GM18867 (cell line): ENCODE measurements around the gene SMIM45.

Source experiments
- ATAC-seq: cut with Tn5 transposase; IDR thresholded peaks from one replicate; pipeline ENCODE4 v1.9.1; 2021; ENCODE audit warnings: mild to moderate bottlenecking, moderate library complexity; ENCODE audit not compliant: unreplicated experiment

Gene SMIM45

DNA sequence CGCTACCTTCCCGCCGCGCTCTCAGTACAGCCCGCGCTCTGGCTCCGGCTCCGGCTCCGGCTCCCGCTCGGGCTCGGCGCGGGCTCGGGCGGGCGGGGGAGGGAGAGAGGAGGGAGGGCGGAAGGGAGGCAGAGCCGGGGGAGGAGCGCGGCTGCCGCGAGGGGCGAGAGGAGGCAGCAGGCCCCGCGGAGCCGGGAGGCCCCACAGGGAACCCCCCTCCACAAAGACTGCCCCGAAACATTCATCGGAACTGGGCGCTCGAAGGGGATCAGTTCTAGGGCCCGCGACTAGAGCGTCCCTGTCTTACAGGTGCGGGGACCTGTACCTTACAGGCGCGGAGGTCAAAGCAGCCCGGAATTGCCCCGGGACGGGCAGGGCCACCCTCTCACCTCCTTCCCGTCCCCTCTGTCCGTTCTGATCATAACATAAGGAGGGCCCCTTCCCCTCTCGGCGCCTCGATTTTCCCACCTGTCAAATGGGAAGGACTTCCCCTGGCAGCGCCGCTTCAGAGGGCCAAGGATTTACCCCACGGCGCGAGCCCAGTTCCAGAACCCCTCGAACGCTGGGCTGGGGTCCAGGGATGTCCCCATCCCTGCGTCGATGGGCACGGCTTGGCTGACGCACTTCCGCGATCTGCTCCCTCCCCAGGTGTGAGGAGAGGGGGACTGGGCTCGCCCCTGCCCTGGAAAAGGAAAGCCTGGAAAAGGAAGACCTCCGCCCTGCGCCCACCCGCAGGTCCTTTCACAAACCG is 36.7 kb upstream of the SMIM45 start, which contains the start of gene SHISA8:
TSS of gene SHISA8 (minus strand) at position 40 of the 751 bp plus-strand sequence. CDS start 407 bp downstream, outside the sequence.
- ATAC-seq: no peak

GRCh38 chr22:41915786-41916493 is 36.0 kb upstream of the SMIM45 start:
- no peak for ATAC-seq

DNA sequence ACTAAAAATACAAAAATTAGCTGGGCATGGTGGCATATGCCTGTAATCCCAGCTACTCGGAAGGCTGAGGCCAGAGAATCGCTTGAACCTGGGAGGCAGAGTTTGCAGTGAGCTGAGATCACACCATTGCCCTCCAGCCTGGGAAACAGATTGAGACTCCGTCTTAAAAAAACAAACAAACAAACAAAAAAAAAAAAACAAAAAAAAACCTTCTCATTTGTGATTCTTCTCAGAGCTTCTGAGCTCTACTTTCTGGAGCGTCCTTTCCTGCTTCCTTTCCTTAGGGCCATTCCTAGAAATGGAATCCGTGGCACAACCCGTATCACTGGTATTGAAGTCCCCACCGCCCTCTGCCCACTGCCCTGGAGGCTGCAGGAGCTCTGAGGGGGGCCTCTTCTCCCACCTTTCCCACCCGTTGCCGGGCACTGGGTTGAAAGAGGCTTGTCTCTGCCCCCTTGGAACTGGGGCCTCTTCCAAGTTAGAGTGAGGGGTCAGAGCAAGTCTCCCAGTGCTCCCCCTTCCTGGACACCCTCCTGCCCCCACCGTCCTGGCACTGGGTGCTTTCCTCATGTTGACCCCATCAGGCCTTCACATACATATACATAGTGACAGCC is 35.1 kb upstream of the SMIM45 start:
- no peak for ATAC-seq

DNA sequence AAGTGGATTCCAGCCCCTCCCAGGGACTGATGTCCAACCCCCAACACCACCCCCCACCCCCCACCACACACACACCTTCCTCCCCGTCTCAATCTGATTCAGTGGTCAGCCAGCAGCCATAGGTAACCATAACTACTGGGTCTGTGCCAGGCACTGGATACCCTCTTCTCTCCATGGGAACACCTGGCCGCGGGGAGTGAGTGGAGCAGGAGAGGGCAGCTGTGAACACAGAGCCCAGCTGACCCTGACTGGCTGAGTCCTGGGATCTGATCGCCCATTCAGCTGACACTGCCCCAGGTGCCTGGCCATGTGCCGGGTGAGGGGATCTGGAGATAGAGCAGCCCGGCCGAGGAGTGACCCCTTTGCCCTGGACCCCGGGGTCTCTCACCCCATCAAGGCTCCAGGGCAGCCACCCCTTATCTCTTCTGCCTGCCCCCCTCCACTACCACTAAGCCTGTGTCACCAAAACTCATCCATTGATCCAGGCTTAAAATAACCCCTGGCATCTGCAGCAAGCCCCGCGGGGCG is 34.5 kb upstream of the SMIM45 start:
- ATAC-seq: no peak

- no peak for ATAC-seq
Observed at GRCh38 chr22:41917903-41918791, 33.8 kb upstream of the SMIM45 start.

DNA sequence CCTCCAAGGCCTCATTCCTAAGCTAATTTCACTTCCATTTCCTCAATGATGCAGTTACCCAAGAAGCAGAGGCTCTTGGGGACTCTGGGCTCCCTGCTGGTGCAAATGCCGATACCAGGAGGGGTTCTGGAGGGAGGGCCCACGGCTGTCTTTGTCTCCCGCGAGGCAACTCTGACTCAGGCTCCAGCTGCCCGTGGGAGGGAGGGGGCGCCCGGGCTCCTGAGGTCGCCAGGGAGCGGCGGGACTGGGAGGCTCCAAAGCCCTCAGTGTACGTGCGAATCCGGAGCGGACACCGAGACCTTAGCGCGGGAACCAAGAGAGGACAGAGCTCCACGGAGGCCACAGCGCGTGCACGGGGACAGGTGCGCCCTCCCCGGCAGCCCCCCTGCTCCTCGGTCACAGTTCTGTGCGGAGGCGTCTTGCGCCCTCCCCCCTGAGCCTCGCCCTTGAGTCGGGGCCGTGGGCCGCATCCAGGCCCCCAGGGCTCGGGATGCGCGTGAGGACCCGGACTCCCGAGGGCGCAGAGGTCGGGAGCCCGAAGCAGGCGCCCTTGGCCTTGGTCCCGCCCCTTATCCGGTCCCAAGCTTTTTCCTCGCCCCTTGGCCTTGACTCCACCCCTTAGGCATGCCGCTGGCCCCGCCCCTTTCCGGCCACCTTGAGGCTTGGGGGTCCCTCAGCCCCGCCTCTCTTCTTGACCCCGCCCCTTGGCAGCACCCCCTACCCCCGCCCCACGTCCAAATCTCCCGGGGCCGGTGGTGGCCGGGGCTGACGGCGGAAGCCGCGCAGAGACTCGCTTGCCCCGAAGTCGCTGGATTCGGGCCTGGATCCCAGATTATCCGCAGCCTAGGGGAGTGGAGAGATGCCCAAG is 32.4 kb upstream of the SMIM45 start:
- peak; percentile 46 for ATAC-seq

DNA sequence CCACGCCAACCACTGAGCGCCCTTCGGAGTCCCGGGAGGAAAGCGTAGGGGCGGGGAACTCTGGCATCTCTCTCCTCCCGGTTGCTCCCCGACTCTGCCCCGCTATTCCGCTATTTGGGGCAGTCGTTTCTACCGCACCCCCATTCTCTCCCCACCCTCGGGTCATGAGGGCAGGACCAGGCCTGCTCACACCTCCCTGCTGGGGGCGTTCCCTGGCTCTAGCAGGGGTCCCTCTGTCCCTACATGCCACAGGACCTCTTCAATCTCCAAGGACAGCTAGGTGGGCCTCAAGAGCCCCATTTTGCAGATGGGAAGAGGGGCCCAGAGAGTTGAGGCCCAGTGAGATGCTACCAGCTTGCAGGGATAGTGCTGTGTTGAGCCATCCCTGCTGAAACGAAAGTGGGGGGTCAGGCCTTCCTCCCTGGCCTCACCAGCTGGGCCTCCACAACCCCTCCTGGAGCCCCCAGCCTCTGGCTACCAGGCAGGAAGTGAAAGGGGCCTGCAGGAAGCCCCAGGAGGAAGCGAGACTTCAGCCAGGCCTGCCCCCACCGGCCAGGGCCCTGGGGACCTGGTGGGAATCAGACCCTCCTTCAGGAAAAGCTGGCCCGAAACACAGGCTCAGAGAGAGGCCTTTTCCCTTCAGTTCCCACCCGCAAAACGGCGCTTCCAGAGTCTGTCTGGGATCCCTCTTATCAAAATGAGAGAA is 31.5 kb upstream of the SMIM45 start:
- peak; percentile 19 for ATAC-seq

- ATAC-seq: no peak
Observed at GRCh38 chr22:41922328-41922727, 29.6 kb upstream of the SMIM45 start.

DNA sequence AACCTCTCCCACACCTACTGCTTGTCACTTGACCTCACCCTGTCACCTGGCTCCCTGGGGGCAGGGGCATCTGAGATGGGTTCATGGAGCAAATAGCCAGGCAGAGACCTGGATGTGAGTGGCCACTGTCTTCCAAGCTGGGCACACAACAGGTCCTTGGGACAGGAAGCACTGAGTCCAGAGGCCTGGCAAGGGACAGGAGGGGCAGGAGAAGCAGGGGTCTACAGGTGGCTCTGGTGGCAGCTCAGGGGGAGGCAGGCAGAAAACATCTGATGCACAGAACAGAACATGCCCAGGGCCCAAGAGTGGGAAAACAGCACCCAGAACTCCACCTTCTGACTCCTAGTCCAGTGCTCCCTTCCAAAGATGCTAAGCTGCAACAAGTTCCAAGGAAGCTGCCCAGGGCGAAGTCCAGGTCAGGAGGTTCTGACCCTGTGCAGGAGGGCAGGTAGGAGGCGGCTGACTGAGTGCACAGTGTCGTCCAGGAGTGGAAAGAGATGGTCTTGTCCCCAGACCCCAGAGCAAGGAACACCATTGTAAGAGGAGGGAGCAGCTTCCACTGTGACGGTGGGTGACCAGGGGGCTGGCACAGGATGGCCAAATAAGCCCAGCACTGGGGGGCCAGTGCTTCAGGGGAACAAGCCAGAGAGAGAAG is 28.9 kb upstream of the SMIM45 start:
- no peak for ATAC-seq

DNA sequence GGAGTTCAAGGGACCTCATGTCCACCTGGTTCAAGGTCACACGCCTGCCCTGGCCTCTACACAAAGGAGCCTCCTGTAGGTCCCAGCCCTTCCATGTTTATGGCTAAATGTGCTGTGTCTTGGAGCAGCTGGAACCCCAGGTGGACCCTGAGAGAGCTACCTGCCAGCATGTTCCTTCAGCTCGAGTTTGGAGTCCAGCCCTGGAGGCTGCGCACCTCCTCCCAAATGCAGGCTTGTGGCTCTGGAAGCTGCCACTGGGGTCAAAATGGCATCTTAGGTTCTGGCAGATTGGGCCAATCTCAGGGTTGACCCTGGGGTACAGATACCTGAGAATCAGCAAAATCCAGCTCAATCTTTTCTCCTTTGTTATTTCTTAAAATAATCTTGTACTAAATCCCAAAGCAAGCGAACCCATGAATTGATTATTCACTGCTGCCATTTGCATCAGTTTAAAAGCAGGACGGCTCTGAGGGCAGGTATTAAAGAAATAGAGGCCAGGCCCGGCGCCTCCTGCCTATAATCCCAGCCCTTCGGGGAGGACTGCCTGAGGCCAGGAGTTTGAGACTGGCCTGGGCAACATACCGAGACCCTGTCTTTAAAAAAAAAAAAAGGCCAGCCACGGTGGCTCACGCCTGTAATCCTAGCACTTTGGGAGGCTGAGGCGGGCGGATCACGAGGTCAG is 28.2 kb upstream of the SMIM45 start:
- ATAC-seq: no peak

DNA sequence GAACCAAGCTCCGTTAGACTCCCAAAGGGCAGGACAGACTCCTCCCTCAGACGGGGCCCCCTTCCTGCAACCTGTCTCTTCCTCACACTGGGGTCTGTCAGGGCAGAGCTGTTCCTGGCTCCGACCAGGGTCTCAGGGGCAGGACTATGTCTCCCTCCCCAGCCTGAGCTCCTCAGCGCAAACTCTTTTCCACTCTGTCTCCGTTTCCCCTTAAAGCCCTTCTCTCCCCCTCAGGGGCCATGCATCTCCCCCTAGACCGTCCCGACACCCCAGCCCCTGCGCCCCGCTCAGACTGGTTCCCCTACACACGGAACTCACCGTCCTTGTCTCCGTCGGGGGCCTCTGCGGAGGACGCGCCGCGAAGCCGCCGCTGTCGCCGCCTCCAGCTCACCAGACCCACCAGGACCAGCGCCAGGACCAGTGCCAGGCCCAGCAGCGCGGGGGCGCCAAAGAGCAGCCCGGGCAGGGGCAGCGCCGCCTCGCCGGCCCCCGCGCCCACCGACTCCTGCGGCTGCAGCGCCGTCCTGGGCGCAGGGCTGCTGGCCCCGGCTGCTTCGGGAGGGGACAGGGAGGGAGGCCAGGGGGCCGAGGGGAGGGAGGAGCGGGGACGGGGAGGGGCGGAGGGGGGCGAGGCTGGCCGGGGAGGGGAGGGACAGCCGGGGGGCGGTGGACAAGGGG is 26.0 kb upstream of the SMIM45 start:
- peak; percentile 47 for ATAC-seq

- ATAC-seq: no peak
Observed at GRCh38 chr22:41927813-41928212, 24.1 kb upstream of the SMIM45 start.

- no peak for ATAC-seq
Observed at GRCh38 chr22:41928593-41929417, 23.1 kb upstream of the SMIM45 start.

- ATAC-seq: no peak
Observed at GRCh38 chr22:41929418-41929810, 22.5 kb upstream of the SMIM45 start.

GRCh38 chr22:41931701-41932269 is 20.2 kb upstream of the SMIM45 start:
- no peak for ATAC-seq

DNA sequence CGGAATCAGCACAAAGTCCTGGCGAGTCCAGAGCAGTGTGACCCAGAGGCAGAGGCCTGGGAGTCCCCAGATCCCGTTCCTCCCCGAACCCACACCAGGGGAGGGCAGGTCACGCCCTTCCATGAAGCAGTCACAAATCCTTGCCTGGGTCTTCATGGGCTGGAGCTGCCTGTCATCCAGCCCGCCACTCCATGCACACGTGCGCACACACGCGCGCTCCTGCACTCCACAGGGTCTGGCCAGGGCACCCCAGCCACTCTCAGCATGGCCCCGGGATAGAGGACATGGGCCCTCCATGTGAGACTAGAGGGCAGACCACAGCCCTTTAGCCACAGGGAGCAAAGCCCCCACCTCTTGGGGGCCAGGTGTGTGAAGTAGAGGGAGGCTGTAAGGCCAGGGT is 19.6 kb upstream of the SMIM45 start:
- ATAC-seq: no peak
